ENCODE measurements around the gene POLE3.
"Not testable (repeated sequence)": the region's sequence is repeated elsewhere in the genome, so short reads cannot be mapped to it uniquely, and the experiment has no call there.

The POLE3 gene

GRCh38 chr9:113375057-113376023 lies 35.1 kb downstream of the POLE3 start:
- H3K27ac Mint-ChIP-seq, result peak overlapping the region; percentile 68
- H3K27me3 Mint-ChIP-seq (ENCODE audit: low read depth), result no peaks in the 10 kb centered on the region
- peak overlapping the region; percentile 79 for H3K4me3 Mint-ChIP-seq
- H3K36me3 Mint-ChIP-seq (ENCODE audit: low read depth), result peaks cover 7% of the 10 kb centered on the region
- peaks cover 13% of the 10 kb centered on the region for H3K4me1 Mint-ChIP-seq (ENCODE audit: low read depth)
- H3K9me3 Mint-ChIP-seq, result no peaks in the 10 kb centered on the region

DNA sequence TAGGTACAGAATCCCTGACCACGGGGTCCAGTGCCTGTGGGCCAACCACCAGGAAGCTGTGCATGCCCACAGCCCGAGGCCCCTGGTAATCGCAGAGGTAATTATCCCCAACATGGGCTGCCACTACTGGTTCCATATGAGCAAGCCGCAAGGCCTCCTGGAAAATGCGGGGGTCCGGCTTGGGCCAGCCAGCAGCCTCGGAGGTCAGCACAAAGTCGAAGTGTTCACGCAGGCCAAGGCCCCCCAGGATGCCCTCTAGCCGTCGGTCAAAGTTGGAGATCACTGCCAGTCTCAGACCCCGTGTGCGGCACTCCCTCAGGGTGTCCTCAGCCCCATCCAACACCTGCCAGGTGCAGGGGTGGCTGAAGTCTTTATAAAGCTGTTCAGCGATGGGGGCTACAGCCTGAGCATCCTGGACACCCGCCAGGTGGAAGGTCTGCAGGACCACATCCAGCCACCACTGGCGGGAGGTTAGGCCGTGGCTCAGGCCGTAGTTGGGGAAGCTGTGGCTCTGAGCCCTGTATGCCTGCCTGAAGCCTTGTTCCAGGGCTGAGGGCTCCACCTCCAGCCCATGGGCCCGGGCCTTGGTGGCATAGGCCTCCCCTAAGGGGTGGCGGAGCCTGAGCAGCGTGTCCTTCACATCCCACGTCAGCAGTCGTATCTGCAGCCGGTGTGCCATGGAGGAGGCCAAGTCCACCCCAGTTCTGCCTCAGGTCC lies 36.6 kb downstream of the POLE3 start:
- Mint-ChIP-seq H3K9me3 (no peaks in the 10 kb centered on the region), H3K27ac (no peak overlapping the region), H3K36me3 (ENCODE audit: low read depth) (peaks cover 8% of the 10 kb centered on the region), H3K4me1 (ENCODE audit: low read depth) (peaks cover 13% of the 10 kb centered on the region), H3K4me3 (no peak overlapping the region), H3K27me3 (ENCODE audit: low read depth) (no peaks in the 10 kb centered on the region)

DNA sequence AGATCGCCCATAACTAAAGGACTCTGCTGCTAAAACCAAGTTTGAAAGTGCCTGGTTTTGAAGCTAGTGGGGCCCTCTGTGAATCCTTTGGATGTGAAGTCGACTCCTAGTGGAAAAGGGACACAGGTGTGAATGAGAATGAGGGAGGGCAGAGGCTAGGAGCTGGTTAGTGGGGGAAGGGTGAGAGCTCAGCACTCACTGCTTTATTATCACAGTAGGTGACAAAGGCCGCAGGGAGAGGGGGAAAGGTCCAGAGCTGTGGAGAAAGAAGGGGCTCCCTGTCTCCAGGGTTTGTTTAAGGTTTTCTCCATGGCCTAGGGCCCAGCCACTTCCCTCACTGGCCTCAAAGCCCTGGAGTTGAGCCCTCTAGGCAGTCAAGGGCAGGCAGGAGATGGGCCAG lies 37.2 kb downstream of the POLE3 start:
- Mint-ChIP-seq H3K27ac (no peak overlapping the region), H3K9me3 (no peaks in the 10 kb centered on the region), H3K36me3 (ENCODE audit: low read depth) (peaks cover 12% of the 10 kb centered on the region), H3K4me1 (ENCODE audit: low read depth) (peaks cover 13% of the 10 kb centered on the region), H3K27me3 (ENCODE audit: low read depth) (no peaks in the 10 kb centered on the region), H3K4me3 (no peak overlapping the region)

DNA sequence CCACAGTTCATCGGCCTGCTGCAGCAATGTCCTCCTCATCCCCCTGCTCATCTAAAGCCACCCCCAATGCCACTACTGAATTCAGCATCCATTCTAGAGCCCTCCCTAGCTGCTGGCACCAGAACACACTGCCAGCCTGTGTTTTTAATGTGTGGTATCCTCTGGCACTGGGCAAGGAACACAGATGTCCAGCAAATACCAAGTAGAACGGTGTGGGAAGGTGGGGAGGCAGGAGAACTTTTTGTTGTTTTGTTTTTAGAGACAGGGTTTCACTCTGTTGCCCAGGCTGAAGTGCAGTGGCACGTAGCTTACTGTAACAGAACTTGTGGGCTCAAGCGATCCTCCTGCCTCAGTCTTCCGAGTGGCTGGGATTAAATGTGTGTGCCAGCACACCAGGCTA lies 38.4 kb downstream of the POLE3 start:
- H3K9me3 Mint-ChIP-seq, result no peaks in the 10 kb centered on the region
- H3K36me3 Mint-ChIP-seq (ENCODE audit: low read depth), result peaks cover 12% of the 10 kb centered on the region
- H3K27ac Mint-ChIP-seq, result no peak overlapping the region
- H3K4me1 Mint-ChIP-seq (ENCODE audit: low read depth), result peaks cover 13% of the 10 kb centered on the region
- H3K27me3 Mint-ChIP-seq (ENCODE audit: low read depth), result no peaks in the 10 kb centered on the region
- no peak overlapping the region for H3K4me3 Mint-ChIP-seq

DNA sequence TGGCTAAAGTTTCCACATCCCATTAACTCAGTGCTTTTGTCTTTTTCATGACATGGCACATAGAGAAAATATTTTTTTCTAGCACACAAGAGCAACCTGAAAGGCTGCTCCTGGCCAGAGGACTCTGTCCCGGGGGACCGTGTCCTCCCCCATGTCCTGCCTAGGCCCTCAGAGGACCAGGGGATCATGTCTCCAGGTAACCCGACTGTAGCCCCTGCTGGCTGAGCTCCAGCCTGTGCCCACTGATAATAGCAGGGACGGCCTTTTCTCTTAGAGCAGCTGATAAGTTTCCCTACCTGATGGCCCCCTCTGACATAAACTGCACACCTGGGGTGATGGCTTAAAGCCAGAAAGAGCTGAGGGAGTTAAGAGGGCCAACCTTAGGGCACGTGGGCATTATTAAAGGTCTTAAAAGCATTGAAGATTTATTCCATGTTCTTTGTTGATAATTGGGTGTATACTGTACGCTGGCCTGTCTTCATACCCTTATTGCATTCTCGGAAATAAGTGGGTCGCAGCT lies 39.6 kb downstream of the POLE3 start:
- Mint-ChIP-seq H3K4me3 (no peak overlapping the region), H3K27ac (no peak overlapping the region), H3K27me3 (ENCODE audit: low read depth) (no peaks in the 10 kb centered on the region), H3K4me1 (ENCODE audit: low read depth) (peaks cover 13% of the 10 kb centered on the region), H3K9me3 (no peaks in the 10 kb centered on the region), H3K36me3 (ENCODE audit: low read depth) (peaks cover 12% of the 10 kb centered on the region)

- Mint-ChIP-seq H3K27ac (no peak overlapping the region), H3K4me3 (no peak overlapping the region), H3K4me1 (ENCODE audit: low read depth) (peaks cover 3% of the 10 kb centered on the region), H3K36me3 (ENCODE audit: low read depth) (peaks cover 15% of the 10 kb centered on the region), H3K27me3 (ENCODE audit: low read depth) (no peaks in the 10 kb centered on the region), H3K9me3 (no peaks in the 10 kb centered on the region)
Observed at GRCh38 chr9:113369855-113370140, 40.7 kb downstream of the POLE3 start.

- Mint-ChIP-seq H3K27me3 (ENCODE audit: low read depth) (no peaks in the 10 kb centered on the region), H3K36me3 (ENCODE audit: low read depth) (peaks cover 11% of the 10 kb centered on the region), H3K27ac (no peak overlapping the region), H3K4me3 (no peak overlapping the region), H3K9me3 (no peaks in the 10 kb centered on the region), H3K4me1 (ENCODE audit: low read depth) (no peaks in the 10 kb centered on the region)
Observed at GRCh38 chr9:113368982-113369854, 41.3 kb downstream of the POLE3 start.

- no peaks in the 10 kb centered on the region for H3K9me3 Mint-ChIP-seq
- H3K27me3 Mint-ChIP-seq (ENCODE audit: low read depth), result no peaks in the 10 kb centered on the region
- H3K27ac Mint-ChIP-seq, result no peak overlapping the region
- H3K4me3 Mint-ChIP-seq, result no peak overlapping the region
- H3K4me1 Mint-ChIP-seq (ENCODE audit: low read depth), result no peaks in the 10 kb centered on the region
- peaks cover 11% of the 10 kb centered on the region for H3K36me3 Mint-ChIP-seq (ENCODE audit: low read depth)
Observed at GRCh38 chr9:113368348-113368981, 42.0 kb downstream of the POLE3 start.

DNA sequence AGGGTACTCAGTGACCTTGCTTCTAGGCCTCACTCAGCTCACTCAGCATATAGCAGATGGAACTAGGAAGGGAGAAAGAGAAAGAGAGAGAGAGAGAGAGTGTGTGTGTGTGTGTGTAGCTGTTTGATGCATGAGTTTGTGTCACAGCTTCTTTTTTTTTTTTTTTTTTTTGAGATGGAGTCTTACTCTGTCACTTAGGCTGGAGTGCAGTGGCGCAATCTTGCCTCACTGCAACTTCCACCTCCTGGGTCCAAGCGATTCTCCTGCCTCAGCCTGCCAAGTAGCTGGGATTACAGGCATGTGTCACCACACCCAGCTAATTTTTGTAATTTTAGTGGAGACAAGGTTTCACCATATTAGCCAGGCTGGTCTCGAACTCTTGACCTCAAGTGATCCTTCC lies 44.8 kb downstream of the POLE3 start:
- H3K36me3 Mint-ChIP-seq (ENCODE audit: low read depth), result peaks cover 13% of the 10 kb centered on the region
- not testable (repeated sequence) for H3K4me3 Mint-ChIP-seq; H3K9me3 Mint-ChIP-seq; H3K27ac Mint-ChIP-seq; H3K4me1 Mint-ChIP-seq (ENCODE audit: low read depth); H3K27me3 Mint-ChIP-seq (ENCODE audit: low read depth)

DNA sequence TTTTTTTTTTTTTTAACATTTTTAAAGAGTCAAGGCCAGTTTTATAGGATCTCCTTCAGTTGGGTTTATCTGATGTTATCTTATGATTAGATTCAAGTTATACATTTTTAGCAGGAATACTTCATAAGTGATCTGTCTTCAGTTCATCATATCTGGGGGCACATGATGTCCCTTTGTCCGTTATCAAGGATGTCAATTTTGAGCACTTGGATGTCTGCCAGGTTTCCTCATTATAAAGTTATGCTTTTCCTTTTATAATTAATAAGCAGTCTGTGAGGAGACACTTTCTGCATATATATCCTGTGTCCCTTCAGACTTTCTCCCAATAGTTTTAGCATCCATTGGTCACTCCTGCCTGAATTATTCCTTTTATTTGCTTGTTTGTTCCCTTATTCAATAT lies 45.5 kb downstream of the POLE3 start:
- Mint-ChIP-seq H3K27ac (no peak overlapping the region), H3K9me3 (no peaks in the 10 kb centered on the region), H3K4me1 (ENCODE audit: low read depth) (peaks cover 4% of the 10 kb centered on the region), H3K4me3 (no peak overlapping the region), H3K27me3 (ENCODE audit: low read depth) (no peaks in the 10 kb centered on the region), H3K36me3 (ENCODE audit: low read depth) (peaks cover 16% of the 10 kb centered on the region)

DNA sequence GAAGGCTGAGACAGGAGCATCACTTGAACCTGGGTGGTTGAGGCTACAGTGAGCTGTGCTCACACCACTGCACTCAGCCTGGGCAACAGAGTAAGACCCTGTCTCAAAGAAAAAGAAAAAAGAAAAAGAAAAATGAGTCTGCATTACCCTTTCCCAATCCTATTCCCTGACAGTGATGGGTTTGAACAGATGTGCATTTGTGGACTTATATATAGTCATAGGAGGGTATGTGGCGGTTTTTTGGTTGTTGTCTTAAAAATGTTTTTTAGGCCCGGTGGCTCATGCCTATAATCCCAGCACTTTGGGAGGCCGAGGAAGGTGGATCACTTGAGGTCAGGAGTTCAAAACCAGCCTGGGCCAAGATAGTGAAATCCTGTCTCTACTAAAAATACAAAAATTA lies 47.1 kb downstream of the POLE3 start:
- Mint-ChIP-seq H3K4me3 (no peak overlapping the region), H3K4me1 (ENCODE audit: low read depth) (peaks cover 4% of the 10 kb centered on the region), H3K27me3 (ENCODE audit: low read depth) (no peaks in the 10 kb centered on the region), H3K36me3 (ENCODE audit: low read depth) (peaks cover 15% of the 10 kb centered on the region), H3K27ac (no peak overlapping the region), H3K9me3 (no peaks in the 10 kb centered on the region)

GRCh38 chr9:113361304-113362018 lies 49.0 kb downstream of the POLE3 start:
- Mint-ChIP-seq H3K9me3 (no peaks in the 10 kb centered on the region), H3K36me3 (ENCODE audit: low read depth) (peaks cover 21% of the 10 kb centered on the region), H3K27ac (no peak overlapping the region), H3K27me3 (ENCODE audit: low read depth) (no peaks in the 10 kb centered on the region), H3K4me1 (ENCODE audit: low read depth) (peaks cover 8% of the 10 kb centered on the region), H3K4me3 (no peak overlapping the region)

DNA sequence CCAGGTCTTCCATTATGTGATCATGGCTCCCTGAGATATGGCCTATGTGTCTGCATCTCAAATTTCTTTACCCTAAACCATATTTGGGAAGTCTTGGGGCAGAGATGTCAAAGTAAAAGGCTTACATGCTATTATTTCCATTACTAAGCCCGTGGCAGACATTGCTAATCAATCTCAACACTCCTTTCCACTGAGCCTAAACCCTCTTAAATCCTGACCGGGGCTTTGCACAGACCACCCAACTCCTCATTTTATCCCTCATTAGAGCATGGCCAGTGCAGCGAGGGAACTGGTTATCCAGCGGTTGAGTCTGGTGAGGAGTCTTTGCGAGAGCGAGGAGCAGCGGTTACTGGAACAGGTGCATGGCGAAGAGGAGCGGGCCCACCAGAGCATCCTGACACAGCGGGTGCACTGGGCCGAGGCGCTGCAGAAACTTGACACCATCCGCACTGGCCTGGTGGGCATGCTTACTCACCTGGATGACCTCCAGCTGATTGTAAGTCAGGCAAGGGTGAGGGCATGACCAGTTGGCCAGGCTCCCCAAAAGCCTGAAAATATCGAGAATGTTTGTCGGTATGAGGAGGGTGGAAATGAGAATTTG lies 50.1 kb downstream of the POLE3 start:
- Mint-ChIP-seq H3K27me3 (ENCODE audit: low read depth) (no peaks in the 10 kb centered on the region), H3K27ac (no peak overlapping the region), H3K9me3 (no peaks in the 10 kb centered on the region), H3K4me3 (no peak overlapping the region), H3K4me1 (ENCODE audit: low read depth) (peaks cover 9% of the 10 kb centered on the region), H3K36me3 (ENCODE audit: low read depth) (peaks cover 21% of the 10 kb centered on the region)

Data from T-helper 1 cell treated with Interleukin-12 subunit alpha and Interleukin-12 subunit beta and Interleukin-4 antibody, amounts not matched to agents 30 μg/mL and 1 μg/mL, for 36 hours (primary cell).